ENCODE data around the gene CDH16.

CDH16 gene

GRCh38 chr16:66930189-66930588 lies 11.5 kb upstream of the CDH16 start:
- DNase-seq (ENCODE audit: low spot score) (peak; percentile 96), FAIRE-seq (peak; percentile 81)

DNA sequence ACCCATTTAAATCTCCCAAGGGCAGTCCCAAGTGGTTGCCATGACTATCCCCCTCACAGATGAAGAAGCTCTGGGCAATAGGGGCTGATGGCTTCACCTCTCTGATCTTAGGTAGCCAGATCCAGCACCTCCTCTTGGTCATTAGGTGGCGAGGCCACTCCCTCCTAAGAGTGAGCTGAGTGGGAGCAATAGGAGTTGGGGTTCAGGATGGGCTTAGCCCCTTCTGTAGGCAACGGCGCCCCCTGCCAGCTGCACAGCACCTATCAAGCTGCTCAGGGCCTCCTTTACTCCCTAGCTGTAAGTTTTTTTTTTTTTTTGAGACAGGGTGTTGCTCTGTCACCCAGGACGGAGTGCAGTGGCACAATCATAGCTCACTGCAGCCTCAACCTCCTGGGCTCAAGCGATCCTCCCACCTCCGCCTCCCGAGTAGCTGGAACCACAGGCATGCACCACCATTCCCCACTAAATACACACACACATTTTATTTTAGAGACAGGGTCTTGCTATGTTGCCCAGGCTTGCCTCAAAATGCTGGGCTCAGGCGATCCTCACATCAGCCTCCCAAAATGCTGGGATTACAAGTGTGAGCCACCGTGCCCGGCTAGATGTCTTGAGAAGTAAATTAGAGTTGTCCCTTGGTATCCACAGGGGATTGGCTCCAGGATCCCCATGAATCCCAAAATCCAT lies 10.2 kb upstream of the CDH16 start:
- no peak for DNase-seq (ENCODE audit: low spot score)
- no peak for FAIRE-seq

- DNase-seq (ENCODE audit: low spot score) (peak; percentile 94), FAIRE-seq (peak; percentile 91)
These were observed 9.4 kb upstream of the CDH16 start for GRCh38 chr16:66927918-66928649.

DNA sequence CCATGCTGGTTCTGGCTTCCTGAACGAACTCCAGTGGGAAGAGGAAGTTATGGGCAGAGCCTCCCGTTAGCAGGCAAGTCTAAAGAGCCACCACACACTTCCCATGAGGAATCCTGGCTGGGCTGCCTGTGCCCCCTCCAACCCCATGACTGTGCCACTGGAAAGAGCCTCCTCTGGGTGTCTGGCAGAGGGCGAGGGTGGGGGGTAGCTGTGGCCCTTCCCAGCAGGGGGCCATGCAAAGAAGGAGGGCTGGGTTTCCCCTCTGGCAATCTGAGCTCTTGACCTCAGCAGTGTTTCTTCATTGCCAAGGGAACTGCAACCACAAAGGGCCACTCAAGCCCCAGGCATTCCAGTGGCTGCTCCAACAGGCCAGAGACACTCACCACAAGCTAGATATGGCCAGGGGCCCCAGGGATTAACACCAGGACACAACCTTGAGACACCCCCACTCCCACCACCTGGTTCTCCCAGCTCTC lies 8.3 kb upstream of the CDH16 start:
- FAIRE-seq: peak; percentile 98
- DNase-seq (ENCODE audit: low spot score): peak; percentile 100

- peak; percentile 38 for DNase-seq (ENCODE audit: low spot score)
- FAIRE-seq: no peak
These were observed 7.7 kb upstream of the CDH16 start for GRCh38 chr16:66926171-66926947.

DNA sequence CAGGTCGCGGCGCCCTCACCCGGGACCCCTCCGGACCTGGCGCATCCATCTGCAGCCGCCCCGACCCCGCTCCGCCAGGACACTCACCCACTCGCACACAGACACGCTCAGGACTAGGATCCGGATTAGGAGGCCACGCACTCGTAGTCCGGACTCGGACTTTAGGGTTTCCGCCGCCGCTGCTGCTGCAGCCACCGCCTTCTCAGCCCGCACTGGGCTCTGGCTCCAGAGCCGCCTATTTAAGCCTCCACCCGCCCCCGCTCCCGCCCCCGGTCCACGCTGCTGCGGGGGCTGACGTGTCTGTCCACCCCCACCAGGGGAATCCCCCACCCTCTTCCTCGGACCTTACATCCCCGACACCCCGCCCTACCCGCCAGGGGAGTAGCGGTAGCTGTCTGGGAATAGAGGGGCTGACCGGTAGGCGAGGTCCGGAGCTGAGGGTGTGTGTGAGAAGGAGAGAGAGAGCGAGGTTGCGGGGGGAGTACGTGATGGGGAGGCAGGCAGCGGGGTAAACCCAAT lies 6.7 kb upstream of the CDH16 start, which contains the start of gene RRAD:
TSS of gene RRAD (minus strand) at position 214 of the 519 bp plus-strand sequence. CDS start 356 bp downstream, outside the sequence.
- DNase-seq (ENCODE audit: low spot score) (peak; percentile 89), FAIRE-seq (peak; percentile 71)

- FAIRE-seq: no peak
These were observed 6.0 kb upstream of the CDH16 start for GRCh38 chr16:66924527-66925321.

DNA sequence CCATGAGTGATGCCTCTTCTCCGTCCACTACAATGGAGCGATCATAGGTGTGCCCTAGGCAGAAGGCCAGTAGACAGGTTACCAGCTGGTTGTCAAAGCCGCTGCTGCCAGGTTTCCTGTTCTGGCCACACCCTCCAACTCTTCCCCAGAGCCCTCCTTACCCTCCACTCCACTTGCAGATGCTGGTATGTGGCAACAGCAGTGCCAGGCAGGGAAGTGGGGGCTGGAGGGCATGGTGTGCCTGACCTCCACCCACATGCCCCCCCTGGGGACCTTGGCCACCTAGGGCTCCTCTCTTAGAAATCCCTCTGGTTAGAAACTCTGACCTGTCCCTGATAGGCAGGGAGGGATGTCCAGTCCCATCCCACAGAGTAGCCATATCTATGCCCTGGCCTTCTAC lies 5.2 kb upstream of the CDH16 start:
- no peak for DNase-seq (ENCODE audit: low spot score)
- FAIRE-seq: no peak

More at GRCh38 chr16:66924527-66925321, 6.0 kb upstream of the CDH16 start:
- DNase-seq (ENCODE audit: low spot score): peak; percentile 36

DNA sequence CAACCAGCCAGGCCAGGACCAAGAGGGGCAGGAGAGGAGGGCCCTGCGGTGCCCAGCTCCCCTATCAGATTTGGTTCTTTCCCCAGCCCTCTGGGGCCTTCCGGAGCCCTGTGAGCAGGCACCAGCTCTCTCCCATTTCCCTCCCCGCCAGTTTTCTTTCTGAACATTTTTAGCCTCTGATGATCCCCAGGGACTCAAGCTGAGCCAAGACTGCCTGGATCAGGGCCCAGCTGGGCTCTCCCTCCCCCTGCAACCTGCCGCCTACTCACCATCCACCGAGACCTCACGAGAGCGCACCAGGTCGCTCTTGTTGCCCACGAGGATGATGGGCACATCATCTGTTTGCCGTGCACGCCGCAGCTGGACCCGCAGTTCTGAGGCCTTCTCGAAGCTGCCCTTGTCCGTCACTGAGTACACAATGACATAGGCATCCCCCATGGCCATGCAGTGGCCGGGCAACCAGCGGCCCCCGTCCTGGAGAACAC lies 4.6 kb upstream of the CDH16 start:
- no peak for DNase-seq (ENCODE audit: low spot score)
- FAIRE-seq: no peak

GRCh38 chr16:66921729-66922450 lies 3.2 kb upstream of the CDH16 start:
- no peak for DNase-seq (ENCODE audit: low spot score)
- FAIRE-seq: no peak

DNA sequence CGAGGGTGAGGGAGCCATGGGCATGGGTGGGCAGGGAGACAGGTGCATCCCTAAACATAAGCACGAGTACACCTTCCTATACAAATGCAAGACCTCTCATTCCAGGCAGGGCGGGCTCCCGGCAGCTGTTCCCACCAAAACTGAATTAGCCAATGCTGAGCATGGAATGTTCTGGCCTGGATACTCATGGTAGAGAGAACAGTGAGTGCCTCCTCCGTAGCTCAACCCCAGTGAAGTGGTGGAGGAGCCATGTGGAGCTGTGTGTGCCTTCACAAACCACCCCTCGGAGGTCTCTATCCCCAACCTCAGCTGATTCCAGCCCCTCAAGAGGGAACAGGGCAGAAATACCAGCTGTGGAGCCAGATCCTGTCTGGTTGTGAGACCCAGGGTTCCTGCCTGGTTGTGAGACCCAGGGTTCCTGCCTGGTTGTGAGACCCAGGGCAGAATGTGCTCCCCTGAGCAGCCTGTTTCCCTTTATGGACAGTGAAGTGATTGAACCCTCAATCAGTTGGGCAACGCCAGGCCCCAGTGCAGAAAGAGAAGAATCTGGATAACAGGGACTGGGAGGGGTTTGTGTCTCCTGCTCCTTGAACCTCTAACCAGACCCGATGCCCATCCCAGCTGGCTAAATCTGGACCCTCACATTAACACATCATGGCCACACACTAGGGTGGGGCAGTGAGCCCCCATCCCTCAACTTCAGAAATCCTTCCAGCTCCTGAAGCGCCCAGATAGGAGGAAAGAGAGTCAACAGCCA lies 2.4 kb upstream of the CDH16 start:
- FAIRE-seq: no peak
- no peak for DNase-seq (ENCODE audit: low spot score)

DNA sequence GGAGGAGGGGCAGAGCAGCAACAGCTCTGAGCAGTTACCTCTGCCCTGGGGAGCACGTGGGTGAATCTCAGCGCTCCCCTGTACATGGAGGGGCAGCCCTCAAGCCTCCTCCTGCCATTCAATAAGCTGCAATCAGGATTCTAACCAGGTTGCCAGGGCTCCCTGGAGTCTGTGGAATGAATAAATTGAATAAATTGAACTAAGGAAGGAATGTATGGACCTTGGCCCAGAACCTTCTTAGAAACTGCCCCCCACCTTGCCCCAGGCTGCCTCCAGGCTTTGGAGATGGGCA lies 1.6 kb upstream of the CDH16 start:
- no peak for FAIRE-seq
- no peak for DNase-seq (ENCODE audit: low spot score)

GRCh38 chr16:66919569-66920298 lies 1.0 kb upstream of the CDH16 start:
- DNase-seq (ENCODE audit: low spot score) (no peak), FAIRE-seq (no peak)

- FAIRE-seq (no peak), DNase-seq (ENCODE audit: low spot score) (no peak)
These were observed 330 bp downstream of the CDH16 start for GRCh38 chr16:66918355-66918754.

GRCh38 chr16:66917741-66918140 lies 944 bp downstream of the CDH16 start:
- no peak for DNase-seq (ENCODE audit: low spot score)
- FAIRE-seq: no peak

DNA sequence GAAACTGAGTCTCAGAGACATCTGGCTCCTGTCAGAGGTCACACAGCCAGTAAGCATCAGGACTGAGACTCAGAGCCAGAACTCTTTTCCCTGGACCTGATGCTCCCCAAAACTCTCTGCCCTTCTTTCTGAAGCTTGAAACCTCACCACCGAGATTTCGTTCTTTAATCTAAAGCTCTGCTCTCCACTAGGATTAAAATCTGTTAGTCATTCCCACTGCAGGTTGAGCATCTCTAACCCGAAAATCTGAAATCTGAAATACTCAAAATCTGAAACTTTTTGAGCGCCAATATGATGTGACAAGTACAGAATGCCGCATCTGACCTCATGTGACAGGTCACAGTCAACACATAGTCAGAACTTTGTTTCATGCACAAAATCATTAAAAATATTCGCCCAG lies 2.2 kb downstream of the CDH16 start:
- no peak for FAIRE-seq
- DNase-seq (ENCODE audit: low spot score): no peak

GRCh38 chr16:66915041-66915440 lies 3.6 kb downstream of the CDH16 start:
- DNase-seq (ENCODE audit: low spot score): no peak
- FAIRE-seq: no peak

- no peak for FAIRE-seq
- DNase-seq (ENCODE audit: low spot score): no peak
These were observed 4.1 kb downstream of the CDH16 start for GRCh38 chr16:66914541-66914940.

- no peak for DNase-seq (ENCODE audit: low spot score)
- no peak for FAIRE-seq
These were observed 5.0 kb downstream of the CDH16 start for GRCh38 chr16:66913711-66914110.
